ENCODE measurements around the gene DISP2.
A peak's percentile ranks its signal among the peaks of the same experiment; 100 is the strongest.

Gene DISP2

GRCh38 chr15:40335938-40336743, 21.9 kb upstream of the DISP2 start:
- no peak for DNase-seq (ENCODE audit: extremely low spot score)
- TF ChIP-seq CTCF (IDR thresholded peaks at IDR 0.05; ENCODE audit: control extremely low read depth, extremely low read depth, low read depth, missing control alignments) = no peak
- POLR2A ChIA-PET = interaction anchor here (0.6 to 1.7 kb wide), 2 partner anchors 13 to 267 kb away, joined by 3 to 4 read pairs; partner anchors contain the start of gene INAFM2
- CTCF ChIA-PET = interaction anchor here (0.7 to 16.1 kb wide), 29 partner anchors 7 to 291 kb away, joined by 3 to 263 read pairs (median 11); partner anchors contain the start of genes ANKRD63, BAHD1, DISP2 and INAFM2

GRCh38 chr15:40336744-40337122, 21.3 kb upstream of the DISP2 start:
- CTCF ChIA-PET = interaction anchor here (0.7 to 16.1 kb wide), 35 partner anchors 8 to 1637 kb away, joined by 3 to 263 read pairs (median 6); partner anchors contain the start of genes ANKRD63, BAHD1, DISP2 and INAFM2
- POLR2A ChIA-PET = interaction anchor here (0.6 to 1.7 kb wide), 2 partner anchors 14 to 268 kb away, joined by 3 to 4 read pairs; partner anchors contain the start of gene INAFM2
- peak; percentile 70 for TF ChIP-seq CTCF (IDR thresholded peaks at IDR 0.05; ENCODE audit: control extremely low read depth, extremely low read depth, low read depth, missing control alignments)
- DNase-seq (ENCODE audit: extremely low spot score) = peak; percentile 71

GRCh38 chr15:40337597-40337996, 20.4 kb upstream of the DISP2 start:
- ChIA-PET POLR2A (no interaction called here), CTCF (interaction anchor here (0.6 to 16.1 kb wide), 56 partner anchors 9 to 1638 kb away, joined by 3 to 263 read pairs (median 6); partner anchors contain the start of genes BAHD1, DISP2, INAFM2 and IVD)
- no peak for DNase-seq (ENCODE audit: extremely low spot score)
- TF ChIP-seq CTCF (IDR thresholded peaks at IDR 0.05; ENCODE audit: control extremely low read depth, extremely low read depth, low read depth, missing control alignments) = no peak

- peak; percentile 91 for DNase-seq (ENCODE audit: extremely low spot score)
- ChIA-PET POLR2A (no interaction called here), CTCF (interaction anchor here (0.6 to 16.1 kb wide), 55 partner anchors 9 to 516 kb away, joined by 3 to 263 read pairs (median 6); partner anchors contain the start of genes BAHD1, DISP2, INAFM2 and IVD)
- peak; percentile 92 for TF ChIP-seq CTCF (IDR thresholded peaks at IDR 0.05; ENCODE audit: control extremely low read depth, extremely low read depth, low read depth, missing control alignments)
Measured at GRCh38 chr15:40338041-40338657, 19.9 kb upstream of the DISP2 start.

- POLR2A ChIA-PET = no interaction called here
- DNase-seq (ENCODE audit: extremely low spot score) = no peak
- CTCF ChIA-PET = interaction anchor here (0.8 to 16.1 kb wide), 34 partner anchors 10 to 404 kb away, joined by 3 to 263 read pairs (median 10); partner anchors contain the start of genes ANKRD63, BAHD1, DISP2 and INAFM2
- no peak for TF ChIP-seq CTCF (IDR thresholded peaks at IDR 0.05; ENCODE audit: control extremely low read depth, extremely low read depth, low read depth, missing control alignments)
Measured at GRCh38 chr15:40338921-40339620, 18.9 kb upstream of the DISP2 start.

- no peak for TF ChIP-seq CTCF (IDR thresholded peaks at IDR 0.05; ENCODE audit: control extremely low read depth, extremely low read depth, low read depth, missing control alignments)
- CTCF ChIA-PET = interaction anchor here (0.8 to 16.1 kb wide), 20 partner anchors 11 to 92 kb away, joined by 3 to 263 read pairs (median 20); partner anchors contain the start of genes ANKRD63, DISP2, INAFM2 and IVD
- DNase-seq (ENCODE audit: extremely low spot score) = no peak
- POLR2A ChIA-PET = no interaction called here
Measured at GRCh38 chr15:40339621-40339945, 18.4 kb upstream of the DISP2 start.
